Neural crest cell (in vitro differentiated cells): ENCODE measurements around the gene ZNF134. TPM values are rescaled to one million over a fixed set of nuclear protein-coding genes. Genes with fewer than 3 reads are reported as not detected.

Experiments
- DNase-seq: peaks from one replicate; pipeline ENCODE4 v3.0.0; 2021; ENCODE audit warnings: low read depth, mixed read lengths, low spot score
- H3K27ac Mint-ChIP-seq: one replicate; pipeline ENCODE4 v1.8.0; 2021; ENCODE audit warnings: mild to moderate bottlenecking, mixed read lengths; ENCODE audit not compliant: unreplicated experiment
- H3K27me3 Mint-ChIP-seq: 2 replicates; pipeline ENCODE4 v1.8.0; 2021; ENCODE audit warnings: low read depth, mild to moderate bottlenecking, mixed read lengths
- H3K36me3 Mint-ChIP-seq: 2 replicates; pipeline ENCODE4 v1.8.0; 2021; ENCODE audit warnings: low read depth, mild to moderate bottlenecking, mixed read lengths
- H3K4me1 Mint-ChIP-seq: 2 replicates; pipeline ENCODE4 v1.8.0; 2021; ENCODE audit warnings: mixed read lengths
- H3K4me3 Mint-ChIP-seq: one replicate; pipeline ENCODE4 v1.8.0; 2021; ENCODE audit warnings: mild to moderate bottlenecking, mixed read lengths
- H3K9me3 Mint-ChIP-seq: 2 replicates; pipeline ENCODE4 v1.8.0; 2021; ENCODE audit warnings: mixed read lengths
- total RNA-seq: library from RNA; stranded (reverse); gene quantifications from 2 replicates; pipeline ENCODE4 v1.2.1, GENCODE V29; 2021
- TF ChIP-seq, protein P1 (sequence below): fragments of 200-600 bp; sonication (generic); conservative IDR thresholded peaks from 2 replicates; pipeline ENCODE4 v1.5.0; 2021; ENCODE audit warnings: antibody characterized with exemption, mild to moderate bottlenecking

ZNF134 gene
- total RNA-seq, 1 donor from 2014 or later: 31.7 TPM

DNA sequence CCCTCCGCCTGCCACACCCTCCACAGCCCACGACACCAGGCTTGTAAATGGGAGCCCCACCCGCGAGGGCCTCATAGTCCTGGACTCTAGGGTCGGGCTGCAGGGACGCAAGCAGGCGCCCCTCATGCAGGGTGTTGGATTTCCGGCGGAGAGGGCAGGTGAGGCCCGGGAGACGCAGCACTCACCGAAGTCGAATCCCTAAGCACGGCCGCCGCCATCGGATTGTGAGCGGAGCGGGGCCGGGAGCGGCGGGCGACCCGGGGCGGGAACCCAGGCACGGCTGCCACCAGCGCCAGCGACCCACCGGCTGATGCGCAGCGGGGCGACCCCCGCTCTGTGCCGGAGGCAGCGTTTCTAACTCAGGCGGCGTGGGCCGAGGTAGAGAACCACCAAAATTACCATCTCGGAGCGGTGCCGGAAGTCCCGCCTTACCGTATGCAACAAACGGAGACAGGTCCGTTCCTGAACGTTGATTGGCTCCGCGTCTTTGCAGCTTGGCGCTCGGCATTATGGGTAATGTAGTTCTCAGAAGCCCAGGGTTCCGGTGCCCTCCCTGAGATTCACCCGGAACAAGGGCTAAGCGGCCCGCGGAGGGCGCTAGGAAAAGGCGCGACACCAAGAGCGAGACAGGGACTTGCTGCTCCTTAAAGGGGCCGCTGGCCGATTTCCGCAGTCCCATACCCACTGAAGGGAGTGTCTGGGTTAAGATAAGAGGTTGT, 35.4 kb upstream of the ZNF134 start, which contains the start of gene ZNF416:
Gene ZNF416 (minus strand): TSS at position 425 of the 719 bp plus-strand sequence. CDS start 207 bp downstream, at position 218.
- H3K4me3 Mint-ChIP-seq: peak within 1 kb of the TSS; percentile 86
- no peaks in the 10 kb centered on the region for H3K27me3 Mint-ChIP-seq
- peaks cover 21% of the 10 kb centered on the region for H3K4me1 Mint-ChIP-seq
- peak; percentile 90 for DNase-seq
- H3K27ac Mint-ChIP-seq: no peak within 1 kb of the TSS
- H3K9me3 Mint-ChIP-seq: peaks cover 40% of the 10 kb centered on the region
- TF ChIP-seq, protein P1, sequence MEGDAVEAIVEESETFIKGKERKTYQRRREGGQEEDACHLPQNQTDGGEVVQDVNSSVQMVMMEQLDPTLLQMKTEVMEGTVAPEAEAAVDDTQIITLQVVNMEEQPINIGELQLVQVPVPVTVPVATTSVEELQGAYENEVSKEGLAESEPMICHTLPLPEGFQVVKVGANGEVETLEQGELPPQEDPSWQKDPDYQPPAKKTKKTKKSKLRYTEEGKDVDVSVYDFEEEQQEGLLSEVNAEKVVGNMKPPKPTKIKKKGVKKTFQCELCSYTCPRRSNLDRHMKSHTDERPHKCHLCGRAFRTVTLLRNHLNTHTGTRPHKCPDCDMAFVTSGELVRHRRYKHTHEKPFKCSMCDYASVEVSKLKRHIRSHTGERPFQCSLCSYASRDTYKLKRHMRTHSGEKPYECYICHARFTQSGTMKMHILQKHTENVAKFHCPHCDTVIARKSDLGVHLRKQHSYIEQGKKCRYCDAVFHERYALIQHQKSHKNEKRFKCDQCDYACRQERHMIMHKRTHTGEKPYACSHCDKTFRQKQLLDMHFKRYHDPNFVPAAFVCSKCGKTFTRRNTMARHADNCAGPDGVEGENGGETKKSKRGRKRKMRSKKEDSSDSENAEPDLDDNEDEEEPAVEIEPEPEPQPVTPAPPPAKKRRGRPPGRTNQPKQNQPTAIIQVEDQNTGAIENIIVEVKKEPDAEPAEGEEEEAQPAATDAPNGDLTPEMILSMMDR: no peak
- H3K36me3 Mint-ChIP-seq: peaks cover 61% of the 10 kb centered on the region

DNA sequence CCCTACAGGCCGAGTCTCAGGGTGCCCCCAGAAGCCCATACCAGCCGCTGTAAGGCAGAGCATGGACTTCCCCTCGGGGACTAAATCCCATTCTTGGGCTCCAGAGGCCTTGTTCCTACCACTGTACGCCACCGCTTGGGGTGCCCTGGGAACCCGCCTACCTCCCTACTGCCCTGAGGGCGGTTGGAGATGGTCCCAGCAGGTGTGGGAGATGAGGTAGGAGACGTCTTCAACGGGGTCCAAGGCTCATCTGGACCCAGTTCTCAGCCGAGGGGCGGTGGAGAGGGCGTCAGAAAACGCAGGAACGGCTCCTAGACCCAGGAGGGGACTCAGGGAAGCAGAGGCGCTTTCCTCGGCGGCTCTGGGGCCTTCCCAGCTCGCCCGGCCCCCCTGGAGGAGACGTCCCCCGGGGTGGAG, 30.9 kb upstream of the ZNF134 start:
- TF ChIP-seq, protein P1: no peak
- Mint-ChIP-seq H3K27ac (no peak overlapping the region), H3K9me3 (peaks cover 38% of the 10 kb centered on the region), H3K4me3 (no peak overlapping the region), H3K27me3 (no peaks in the 10 kb centered on the region), H3K4me1 (peaks cover 27% of the 10 kb centered on the region), H3K36me3 (peaks cover 54% of the 10 kb centered on the region)
- DNase-seq: no peak

DNA sequence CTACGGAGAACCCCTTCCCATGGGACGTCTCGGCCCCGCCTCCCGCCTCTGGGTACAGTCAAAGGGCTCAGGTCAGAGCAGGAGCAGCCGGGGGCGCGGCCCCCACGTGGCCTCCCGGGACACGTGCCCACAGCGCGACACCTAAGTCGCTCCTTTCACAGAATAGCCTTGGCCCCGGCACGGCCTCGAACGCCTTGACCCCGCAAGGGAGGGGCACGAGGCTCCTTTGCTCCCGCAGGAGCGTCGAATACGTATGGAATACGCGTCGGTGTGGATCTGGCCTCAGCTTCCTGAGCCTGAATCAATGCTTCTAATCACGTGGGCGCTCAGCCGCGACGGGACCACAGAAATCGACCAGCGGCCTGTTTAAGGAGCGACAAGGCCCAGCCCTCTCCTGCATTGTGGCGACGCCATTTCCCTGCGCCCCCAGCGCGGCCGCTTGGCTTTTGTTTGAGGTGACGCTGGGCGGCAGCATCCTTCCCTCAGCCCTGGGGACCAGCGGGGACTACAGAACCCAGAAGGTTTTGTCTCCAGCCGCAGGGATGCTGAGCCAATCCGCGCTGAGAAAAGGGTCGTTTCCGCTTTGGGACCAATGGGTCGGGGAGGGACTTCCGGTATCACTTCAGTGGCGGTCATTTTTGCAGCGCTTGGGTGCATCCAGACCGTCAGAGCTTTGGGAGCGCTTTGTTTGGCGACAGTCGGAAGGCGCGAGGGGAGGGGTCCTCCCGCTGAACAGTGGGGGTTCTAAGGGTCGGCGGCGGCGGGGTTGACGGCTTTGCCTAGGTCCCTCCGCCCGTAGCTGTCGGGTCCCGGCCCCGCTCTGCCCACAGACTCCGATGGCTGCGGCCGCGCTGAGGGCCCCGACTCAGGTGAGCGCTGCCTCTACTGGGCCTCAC, 30.3 kb upstream of the ZNF134 start, which contains the start of gene ZIK1:
Gene ZIK1 (plus strand): TSS at position 625 of the 896 bp plus-strand sequence. CDS start 212 bp downstream, at position 837.
- peak within 1 kb of the TSS; percentile 96 for H3K27ac Mint-ChIP-seq
- peak; percentile 82 for DNase-seq
- no peaks in the 10 kb centered on the region for H3K27me3 Mint-ChIP-seq
- peaks cover 42% of the 10 kb centered on the region for H3K9me3 Mint-ChIP-seq
- TF ChIP-seq, protein P1: no peak
- peaks cover 57% of the 10 kb centered on the region for H3K36me3 Mint-ChIP-seq
- peaks cover 25% of the 10 kb centered on the region for H3K4me1 Mint-ChIP-seq
- H3K4me3 Mint-ChIP-seq: peak within 1 kb of the TSS; percentile 94

DNA sequence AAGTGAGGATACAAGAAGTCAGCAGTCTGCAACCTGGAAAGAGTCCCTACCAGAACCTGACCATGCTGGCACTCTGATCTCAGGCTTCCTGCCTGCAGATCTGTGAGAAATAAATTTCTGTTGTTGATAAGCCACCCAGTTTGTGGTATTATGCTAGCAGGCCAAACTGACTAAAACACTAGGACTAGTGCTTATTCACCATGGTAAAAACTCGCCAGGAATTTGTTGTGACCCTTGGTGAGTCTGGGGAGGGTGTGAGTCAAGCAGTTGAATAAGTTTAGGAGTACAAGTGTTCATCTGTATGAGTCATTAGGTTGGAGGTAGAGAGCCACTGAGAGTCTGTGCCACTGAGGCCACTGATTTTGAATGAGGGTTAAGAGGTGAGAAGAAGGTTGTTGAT, 26.5 kb upstream of the ZNF134 start:
- H3K36me3 Mint-ChIP-seq: peaks cover 82% of the 10 kb centered on the region
- peaks cover 40% of the 10 kb centered on the region for H3K9me3 Mint-ChIP-seq
- peaks cover 20% of the 10 kb centered on the region for H3K4me1 Mint-ChIP-seq
- TF ChIP-seq, protein P1: no peak
- peak overlapping the region; percentile 17 for H3K4me3 Mint-ChIP-seq
- no peak for DNase-seq
- H3K27me3 Mint-ChIP-seq: no peaks in the 10 kb centered on the region
- no peak overlapping the region for H3K27ac Mint-ChIP-seq

DNA sequence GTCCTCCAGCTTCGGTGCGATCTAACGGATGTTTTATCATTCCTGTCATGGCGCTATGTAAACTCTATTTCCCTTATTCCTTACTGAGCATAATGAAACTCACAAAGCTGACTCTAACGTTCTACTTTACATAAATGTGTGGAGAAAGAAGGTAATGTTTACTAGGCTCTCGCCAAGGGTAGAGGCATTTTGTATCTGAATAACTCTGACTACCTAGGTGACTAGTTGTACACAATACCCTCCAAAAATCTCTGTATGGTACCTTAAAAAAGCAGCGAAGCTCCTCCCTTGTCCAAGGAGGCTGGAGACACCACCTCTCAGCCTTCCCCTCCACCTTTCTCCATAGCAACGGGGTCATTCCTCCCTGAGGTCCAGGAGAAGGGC, 14.7 kb upstream of the ZNF134 start:
- H3K27ac Mint-ChIP-seq: no peak overlapping the region

More for the DNA sequence above, 14.7 kb upstream of the ZNF134 start:
- Mint-ChIP-seq H3K4me3 (peak overlapping the region; percentile 92), H3K36me3 (peaks cover 44% of the 10 kb centered on the region), H3K4me1 (peaks cover 15% of the 10 kb centered on the region), H3K27me3 (peaks cover 5% of the 10 kb centered on the region), H3K9me3 (peaks cover 35% of the 10 kb centered on the region)
- no peak for DNase-seq
- TF ChIP-seq, protein P1: no peak
